ENCODE results near the gene COPS4. TPM values are rescaled to one million over a fixed set of nuclear protein-coding genes. Genes with fewer than 3 reads are reported as not detected.

The COPS4 gene
- total and polyA plus RNA-seq, 2 of the 8 experiments (the other 6 are each of a cell fraction or from before 2014, with no cell fraction given), result 14.9 to 28.3 TPM

GRCh38 chr4:83029688-83030087 is 5.3 kb upstream of the COPS4 start:
- Histone ChIP-seq H3K27ac (ENCODE audit: low read depth, low read length) (no peak overlapping the region), H2BK20ac (ENCODE audit: low read length) (no peak overlapping the region), H3K18ac (ENCODE audit: extremely low read depth, low read length) (no peak overlapping the region), H2AFZ (ENCODE audit: low read length) (no peak overlapping the region), H2BK12ac (ENCODE audit: low read depth, low read length) (no peak overlapping the region), H2BK5ac (ENCODE audit: low read depth, low read length) (no peak overlapping the region), H3K4me1 (replicated peaks in 1 of 4; ENCODE audit: control insufficient read depth in 3 of 4, insufficient read depth in 4 of 4, low read length in 3 of 4) (no peaks in the 10 kb centered on the region; a peak in 1 of 7 replicates), H3K4ac (replicated peaks; ENCODE audit: insufficient read length, low read depth, low read length) (no peak overlapping the region), H3K79me2 (ENCODE audit: control insufficient read depth in 1 of 2, insufficient read depth in 2 of 2, low read length in 2 of 2) (no peaks in the 10 kb centered on the region), H3K56ac (replicated peaks; ENCODE audit: insufficient read length, low read depth, low read length) (no peak overlapping the region), H3K79me1 (ENCODE audit: low read depth, low read length) (no peaks in the 10 kb centered on the region), H2BK15ac (ENCODE audit: low read length) (no peak overlapping the region), H3K9me3 (ENCODE audit: insufficient read depth in 2 of 2, low read depth in 1 of 2, low read length in 1 of 2) (peaks cover 0 to 4% of the 10 kb centered on the region in 2 experiments; a peak in 2 of 4 replicates), H3K9ac (replicated peaks in 1 of 4; ENCODE audit: extremely low read depth in 1 of 4, low read depth in 3 of 4, low read length in 3 of 4) (no peak overlapping the region), H3K36me3 (ENCODE audit: control insufficient read depth in 2 of 4, insufficient read depth in 4 of 4, low read length in 3 of 4) (no peaks in the 10 kb centered on the region), H3K23ac (ENCODE audit: insufficient read length) (no peak overlapping the region), H4K5ac (ENCODE audit: insufficient read length, low read depth, low read length) (no peak overlapping the region), H4K91ac (replicated peaks; ENCODE audit: insufficient read length, low read length) (no peak overlapping the region), H4K20me1 (replicated peaks in 1 of 2; ENCODE audit: control insufficient read depth in 1 of 2, insufficient read depth in 2 of 2, low read length in 2 of 2) (no peaks in the 10 kb centered on the region), H2BK120ac (replicated peaks; ENCODE audit: low read depth, low read length) (no peak overlapping the region), H3K23me2 (ENCODE audit: low read depth, low read length) (no peaks in the 10 kb centered on the region; the same call in 1 of the 2 replicates), H3K27me3 (replicated peaks in 1 of 4; ENCODE audit: control insufficient read depth in 3 of 4, extremely low read depth in 1 of 4, insufficient read depth in 3 of 4, low read length in 3 of 4) (no peaks in the 10 kb centered on the region; a peak in 2 of 7 replicates), H3K4me2 (ENCODE audit: insufficient read depth in 1 of 2, low read depth in 2 of 2, low read length in 2 of 2) (no peak overlapping the region), H2AK5ac (ENCODE audit: low read depth, low read length) (no peak overlapping the region), H3K14ac (ENCODE audit: insufficient read length) (no peak overlapping the region), H3K4me3 (ENCODE audit: extremely low read depth in 1 of 4, insufficient read depth in 2 of 4, low read depth in 3 of 4, low read length in 4 of 4) (no peak overlapping the region), H4K8ac (ENCODE audit: extremely low read depth, insufficient read depth, low read length) (no peak overlapping the region)
- ChIA-PET CTCF (ENCODE audit: partially characterized antibody) (no interaction called here), POLR2A (ENCODE audit: partially characterized antibody) (no interaction called here)
- FAIRE-seq, result no peak
- 74% methylated on average over 1 of the region's 1 CpG; no CpG with 5 or more reads in 1 of the 2 experiments for WGBS, 2 experiments (ENCODE audit: extremely low coverage in 1 of 2, insufficient coverage in 1 of 2, insufficient read length in 1 of 2, insufficient replicate concordance in 2 of 2, low coverage in 1 of 2, low lambda C conversion rate in 2 of 2, missing lambda C conversion rate in 1 of 2)
- no peak for DNase-seq (ENCODE audit: low read depth in 1 of 2, low spot score in 2 of 2)
- TF ChIP-seq YY1 (IDR thresholded peaks at IDR 0.05; ENCODE audit: low read depth, low read length), result no peak
